ENCODE measurements around the gene HMBS. TPM values are rescaled to one million over a fixed set of nuclear protein-coding genes. Genes with fewer than 3 reads are reported as not detected.
A peak's percentile ranks its signal among the peaks of the same experiment; 100 is the strongest.

Gene HMBS
- total RNA-seq, 1 donor from 2014 or later = 38.2 TPM

GRCh38 chr11:119061256-119061655 lies 23.4 kb upstream of the HMBS start:
- peaks cover 4% of the 10 kb centered on the region for H3K4me1 Mint-ChIP-seq (ENCODE audit: unreplicated experiment)
- H3K9me3 Mint-ChIP-seq = no peaks in the 10 kb centered on the region
- H3K27me3 Mint-ChIP-seq = no peaks in the 10 kb centered on the region
- no peaks in the 10 kb centered on the region for H3K36me3 Mint-ChIP-seq
- no peak overlapping the region for H3K4me3 Mint-ChIP-seq
- DNase-seq (ENCODE audit: extremely low spot score, unreplicated experiment) = no peak
- TF ChIP-seq, protein P1, sequence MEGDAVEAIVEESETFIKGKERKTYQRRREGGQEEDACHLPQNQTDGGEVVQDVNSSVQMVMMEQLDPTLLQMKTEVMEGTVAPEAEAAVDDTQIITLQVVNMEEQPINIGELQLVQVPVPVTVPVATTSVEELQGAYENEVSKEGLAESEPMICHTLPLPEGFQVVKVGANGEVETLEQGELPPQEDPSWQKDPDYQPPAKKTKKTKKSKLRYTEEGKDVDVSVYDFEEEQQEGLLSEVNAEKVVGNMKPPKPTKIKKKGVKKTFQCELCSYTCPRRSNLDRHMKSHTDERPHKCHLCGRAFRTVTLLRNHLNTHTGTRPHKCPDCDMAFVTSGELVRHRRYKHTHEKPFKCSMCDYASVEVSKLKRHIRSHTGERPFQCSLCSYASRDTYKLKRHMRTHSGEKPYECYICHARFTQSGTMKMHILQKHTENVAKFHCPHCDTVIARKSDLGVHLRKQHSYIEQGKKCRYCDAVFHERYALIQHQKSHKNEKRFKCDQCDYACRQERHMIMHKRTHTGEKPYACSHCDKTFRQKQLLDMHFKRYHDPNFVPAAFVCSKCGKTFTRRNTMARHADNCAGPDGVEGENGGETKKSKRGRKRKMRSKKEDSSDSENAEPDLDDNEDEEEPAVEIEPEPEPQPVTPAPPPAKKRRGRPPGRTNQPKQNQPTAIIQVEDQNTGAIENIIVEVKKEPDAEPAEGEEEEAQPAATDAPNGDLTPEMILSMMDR (conservative IDR thresholded peaks at IDR 0.05) = no peak
- no peak overlapping the region for H3K27ac Mint-ChIP-seq

DNA sequence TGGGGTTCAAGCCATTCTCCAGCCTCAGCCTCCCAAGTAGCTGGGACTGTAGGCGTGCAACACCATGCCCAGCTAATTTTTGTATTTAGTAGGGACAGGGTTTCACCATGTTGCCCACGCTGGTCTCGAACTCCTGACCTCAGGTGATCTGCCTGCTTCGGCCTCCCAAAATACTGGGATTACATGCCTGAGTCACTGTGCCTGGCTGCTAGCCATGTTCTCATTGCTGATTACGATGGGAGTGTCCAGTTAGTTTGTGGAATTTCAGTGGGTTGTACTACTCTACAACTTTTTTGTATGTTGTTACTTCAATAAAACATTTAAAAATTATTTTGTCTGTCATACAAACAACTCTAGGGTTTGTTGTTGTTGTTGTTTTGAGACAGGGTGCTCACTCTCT lies 21.9 kb upstream of the HMBS start:
- TF ChIP-seq, protein P1 (conservative IDR thresholded peaks at IDR 0.05) = no peak
- Mint-ChIP-seq H3K27ac (no peak overlapping the region), H3K36me3 (no peaks in the 10 kb centered on the region), H3K9me3 (no peaks in the 10 kb centered on the region), H3K4me1 (ENCODE audit: unreplicated experiment) (peaks cover 13% of the 10 kb centered on the region), H3K4me3 (no peak overlapping the region), H3K27me3 (no peaks in the 10 kb centered on the region)
- no peak for DNase-seq (ENCODE audit: extremely low spot score, unreplicated experiment)

GRCh38 chr11:119065369-119065768 lies 19.3 kb upstream of the HMBS start:
- no peak for DNase-seq (ENCODE audit: extremely low spot score, unreplicated experiment)
- TF ChIP-seq, protein P1 (conservative IDR thresholded peaks at IDR 0.05) = peak; percentile 62
- Mint-ChIP-seq H3K9me3 (no peaks in the 10 kb centered on the region), H3K4me3 (peak overlapping the region; percentile 59), H3K27me3 (no peaks in the 10 kb centered on the region), H3K27ac (no peak overlapping the region), H3K36me3 (peaks cover 8% of the 10 kb centered on the region), H3K4me1 (ENCODE audit: unreplicated experiment) (peaks cover 9% of the 10 kb centered on the region)

DNA sequence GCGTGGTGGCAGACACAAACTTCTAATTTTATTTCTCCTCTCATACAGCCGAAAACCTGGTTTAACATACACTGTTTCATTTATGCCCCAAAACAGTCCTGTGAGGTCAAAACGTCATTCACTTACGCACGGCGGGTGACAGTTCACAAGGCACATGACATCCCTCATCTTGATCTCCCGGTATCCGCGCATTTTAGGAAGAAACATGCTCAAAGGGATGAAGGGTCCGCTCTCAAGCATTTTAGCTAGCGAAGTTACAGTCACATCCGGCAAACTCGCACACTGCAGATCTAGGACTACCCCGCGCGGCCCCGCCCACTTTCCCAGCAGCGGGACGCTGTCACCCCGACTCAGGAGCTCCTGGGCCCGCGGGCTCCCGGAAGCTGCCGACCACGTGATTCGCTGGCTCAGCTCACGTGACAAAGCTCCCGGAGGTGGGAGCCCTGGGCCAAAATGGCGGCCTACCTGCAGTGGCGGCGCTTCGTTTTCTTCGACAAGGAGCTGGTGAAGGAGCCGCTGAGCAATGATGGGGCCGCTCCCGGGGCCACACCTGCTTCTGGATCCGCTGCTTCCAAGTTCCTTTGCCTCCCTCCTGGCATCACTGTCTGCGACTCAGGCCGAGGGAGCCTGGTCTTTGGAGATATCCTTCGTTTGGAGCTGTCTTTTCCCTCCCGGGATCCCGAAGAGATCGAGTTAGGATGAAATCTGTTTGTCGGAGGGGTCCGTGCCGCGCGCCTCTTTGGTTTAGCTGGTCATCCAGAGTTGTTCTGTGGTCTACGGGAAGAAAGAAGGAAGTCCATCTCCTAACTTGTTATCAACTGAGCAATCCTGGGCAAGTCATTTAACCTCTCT lies 17.1 kb upstream of the HMBS start, which contains the start of gene VPS11:
TSS of gene VPS11 (plus strand) at position 448 of the 852 bp plus-strand sequence. CDS start at position 454, 6 bp downstream.
- DNase-seq (ENCODE audit: extremely low spot score, unreplicated experiment) = peak; percentile 97
- Mint-ChIP-seq H3K27ac (peak within 1 kb of the TSS; percentile 92), H3K27me3 (no peaks in the 10 kb centered on the region), H3K4me3 (peak within 1 kb of the TSS; percentile 97), H3K36me3 (peaks cover 8% of the 10 kb centered on the region), H3K4me1 (ENCODE audit: unreplicated experiment) (peaks cover 9% of the 10 kb centered on the region), H3K9me3 (no peaks in the 10 kb centered on the region)
- TF ChIP-seq, protein P1 (conservative IDR thresholded peaks at IDR 0.05) = no peak

DNA sequence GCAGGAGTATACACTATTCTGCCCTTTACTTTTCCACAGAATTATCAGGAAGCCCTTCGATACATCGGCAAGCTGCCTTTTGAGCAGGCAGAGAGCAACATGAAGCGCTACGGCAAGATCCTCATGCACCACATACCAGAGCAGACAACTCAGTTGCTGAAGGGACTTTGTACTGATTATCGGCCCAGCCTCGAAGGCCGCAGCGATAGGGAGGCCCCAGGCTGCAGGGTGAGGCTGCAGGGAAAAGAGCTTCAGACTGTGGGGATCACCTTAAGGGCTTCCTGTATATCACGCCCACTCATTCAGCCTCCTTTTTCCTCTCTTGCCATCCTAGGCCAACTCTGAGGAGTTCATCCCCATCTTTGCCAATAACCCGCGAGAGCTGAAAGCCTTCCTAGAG lies 6.8 kb upstream of the HMBS start:
- DNase-seq (ENCODE audit: extremely low spot score, unreplicated experiment) = no peak
- TF ChIP-seq, protein P1 (conservative IDR thresholded peaks at IDR 0.05) = no peak
- H3K9me3 Mint-ChIP-seq = no peaks in the 10 kb centered on the region
- H3K4me1 Mint-ChIP-seq (ENCODE audit: unreplicated experiment) = no peaks in the 10 kb centered on the region
- no peak overlapping the region for H3K27ac Mint-ChIP-seq
- no peaks in the 10 kb centered on the region for H3K27me3 Mint-ChIP-seq
- H3K4me3 Mint-ChIP-seq = no peak overlapping the region
- peaks cover 13% of the 10 kb centered on the region for H3K36me3 Mint-ChIP-seq

Measured in type B pancreatic cell (in vitro differentiated cells).